Calu3 (cell line): ENCODE measurements around the gene FHIT. TPM values are rescaled to one million over a fixed set of nuclear protein-coding genes. Genes with fewer than 3 reads are reported as not detected.

ENCODE experiments used
- BruUV-seq: library from RNA; stranded (reverse); fragments of 400-500 nt; replicated peaks from 2 replicates; lab custom pipeline; 2021; lab: Mats Ljungman, UMichigan
- CTCF ChIA-PET: fragments of 300-600 bp; sonication (Branson Sonifier 250); formaldehyde crosslinking; loops from one replicate; lab custom pipeline; 2022; ENCODE audit warnings: antibody characterized with exemption; lab: Charles Lee
- DNase-seq: peaks from one replicate; pipeline ENCODE4 v3.0.0; 2022
- H3K27ac Mint-ChIP-seq: one replicate; pipeline ENCODE4 v1.8.0; 2022; ENCODE audit warnings: mixed read lengths; ENCODE audit not compliant: unreplicated experiment
- H3K27me3 Mint-ChIP-seq: one replicate; pipeline ENCODE4 v1.8.0; 2022; ENCODE audit warnings: mixed read lengths; ENCODE audit not compliant: unreplicated experiment
- H3K36me3 Mint-ChIP-seq: one replicate; pipeline ENCODE4 v1.8.0; 2022; ENCODE audit warnings: mild to moderate bottlenecking, moderate library complexity, mixed read lengths; ENCODE audit not compliant: insufficient read depth, unreplicated experiment
- H3K4me1 Mint-ChIP-seq: one replicate; pipeline ENCODE4 v1.8.0; 2022; ENCODE audit warnings: mild to moderate bottlenecking, low read depth, mixed read lengths; ENCODE audit not compliant: unreplicated experiment
- H3K4me3 Mint-ChIP-seq: one replicate; pipeline ENCODE4 v1.8.0; 2022; ENCODE audit warnings: mild to moderate bottlenecking, low read depth, moderate library complexity, mixed read lengths; ENCODE audit not compliant: unreplicated experiment
- H3K9me3 Mint-ChIP-seq: one replicate; pipeline ENCODE4 v1.8.0; 2022; ENCODE audit warnings: low read depth, mixed read lengths; ENCODE audit not compliant: unreplicated experiment
- CTCF ChIP-seq: fragments of 200-600 bp; IDR thresholded peaks from one replicate; pipeline ENCODE4 v1.8.0; 2022; ENCODE audit warnings: antibody characterized with exemption; ENCODE audit not compliant: unreplicated experiment
- intact Hi-C: fragments of 100-400 bp; cut with micrococcal nuclease; formaldehyde crosslinking; loops from one replicate; pipeline ENCODE4 v1.10.0; 2022; ENCODE audit not compliant: unreplicated experiment
- total RNA-seq: library from RNA; stranded (reverse); gene quantifications from 2 replicates; pipeline ENCODE4 v1.2.3, GENCODE V29; 2022

FHIT gene
- total RNA-seq, 1 experiment from 2014 or later, result 6.2 TPM

- peaks cover 5% of the 10 kb centered on the region for H3K9me3 Mint-ChIP-seq
- intact Hi-C loops, result no loop called here
- H3K4me1 Mint-ChIP-seq, result no peaks in the 10 kb centered on the region
- no peak for TF ChIP-seq CTCF
- H3K27ac Mint-ChIP-seq, result no peak overlapping the region
- BruUV-seq, result no TSS peak
- no peaks in the 10 kb centered on the region for H3K27me3 Mint-ChIP-seq
- H3K4me3 Mint-ChIP-seq, result no peak overlapping the region
- no peak for DNase-seq
- CTCF ChIA-PET, result no interaction called here
- no peaks in the 10 kb centered on the region for H3K36me3 Mint-ChIP-seq
Observed at GRCh38 chr3:60798456-60798855, 452.8 kb downstream of the FHIT start.

GRCh38 chr3:60792249-60792852 lies 458.9 kb downstream of the FHIT start:
- DNase-seq, result no peak
- H3K27ac Mint-ChIP-seq, result no peak overlapping the region
- intact Hi-C loops, result no loop called here
- H3K9me3 Mint-ChIP-seq, result no peaks in the 10 kb centered on the region
- H3K4me3 Mint-ChIP-seq, result no peak overlapping the region
- TF ChIP-seq CTCF, result no peak
- BruUV-seq, result no TSS peak
- H3K36me3 Mint-ChIP-seq, result no peaks in the 10 kb centered on the region
- CTCF ChIA-PET, result interaction anchor here (0.6 kb wide), 1 partner anchor 38 kb away, joined by 3 read pairs; no protein-coding TSS in a partner anchor
- no peaks in the 10 kb centered on the region for H3K27me3 Mint-ChIP-seq
- H3K4me1 Mint-ChIP-seq, result no peaks in the 10 kb centered on the region

- no peaks in the 10 kb centered on the region for H3K27me3 Mint-ChIP-seq
- BruUV-seq, result no TSS peak
Observed at GRCh38 chr3:60788185-60788584, 463.1 kb downstream of the FHIT start.

GRCh38 chr3:60781935-60782334 lies 469.3 kb downstream of the FHIT start:
- no TSS peak for BruUV-seq
- no peaks in the 10 kb centered on the region for H3K4me1 Mint-ChIP-seq
- no peak for TF ChIP-seq CTCF

More at GRCh38 chr3:60788185-60788584, 463.1 kb downstream of the FHIT start:
- no peak for TF ChIP-seq CTCF
- Mint-ChIP-seq H3K36me3 (no peaks in the 10 kb centered on the region), H3K27ac (no peak overlapping the region), H3K4me3 (no peak overlapping the region), H3K9me3 (peaks cover under 1% of the 10 kb centered on the region), H3K4me1 (no peaks in the 10 kb centered on the region)
- CTCF ChIA-PET, result no interaction called here
- intact Hi-C loops, result no loop called here
- no peak for DNase-seq

More at GRCh38 chr3:60781935-60782334, 469.3 kb downstream of the FHIT start:
- peaks cover 8% of the 10 kb centered on the region for H3K9me3 Mint-ChIP-seq
- no peaks in the 10 kb centered on the region for H3K27me3 Mint-ChIP-seq
- no peaks in the 10 kb centered on the region for H3K36me3 Mint-ChIP-seq
- H3K27ac Mint-ChIP-seq, result no peak overlapping the region
- DNase-seq, result no peak
- H3K4me3 Mint-ChIP-seq, result no peak overlapping the region
- CTCF ChIA-PET, result no interaction called here
- intact Hi-C loops, result no loop called here
